ENCODE data around the gene HOXB7. TPM values are rescaled to one million over a fixed set of nuclear protein-coding genes. Genes with fewer than 3 reads are reported as not detected.

HOXB7 gene
- total RNA-seq, 1 donor from 2014 or later = 12.8 TPM

Small RNA genes lying within 50 kb of the gene (microRNA-seq; reads per million reads assigned to microRNA genes)
- gene MIR196A1 (ENCODE audit: borderline number of aligned reads) = not detected

Other genes with a start within 250 kb of the HOXB7 start
- 1.1 TPM for gene SKAP1, start 180.8 kb downstream of the HOXB7 start, total RNA-seq
- gene HOXB1, start 80.0 kb downstream of the HOXB7 start, total RNA-seq = not detected
- 19.3 TPM for gene HOXB2, start 65.9 kb downstream of the HOXB7 start, total RNA-seq
- 5.7 TPM for gene HOXB4, start 32.7 kb downstream of the HOXB7 start, total RNA-seq
- 12.6 TPM for gene HOXB3, start 20.8 kb downstream of the HOXB7 start, total RNA-seq
- 2.0 TPM for gene HOXB5, start 17.2 kb downstream of the HOXB7 start, total RNA-seq
- gene HOXB6, start 6.0 kb downstream of the HOXB7 start, total RNA-seq = 8.9 TPM
- 2.3 TPM for gene HOXB8, start 4.3 kb upstream of the HOXB7 start, total RNA-seq
- gene HOXB9, start 15.3 kb upstream of the HOXB7 start, total RNA-seq = 0.58 TPM
- gene PRAC1, start 111.5 kb upstream of the HOXB7 start, total RNA-seq = not detected
- not detected for gene PRAC2, start 112.2 kb upstream of the HOXB7 start, total RNA-seq
- not detected for gene HOXB13, start 117.7 kb upstream of the HOXB7 start, total RNA-seq
- not detected for gene TTLL6, start 206.2 kb upstream of the HOXB7 start, total RNA-seq
- 168 TPM for gene CALCOCO2, start 220.0 kb upstream of the HOXB7 start, total RNA-seq

Data from mesenteric fat pad (tissue), 1 donor.